Stimulated activated CD4-positive, alpha-beta T cell treated with anti-CD3 and anti-CD28 coated beads, Interleukin-1b, Interleukin-23, amount 100 ng/mL, for 24 hours (primary cell): ENCODE results near the gene SNX11.
A peak's percentile ranks its signal among the peaks of the same experiment; 100 is the strongest.
"Not testable (repeated sequence)": the region's sequence is repeated elsewhere in the genome, so short reads cannot be mapped to it uniquely, and the experiment has no call there.

Experiments
- DNase-seq, 4 experiments: peaks; one replicate each; pipeline ENCODE4 v3.0.0-alpha.2; 2020; ENCODE audit warnings: low read depth in 4 of 4, low spot score in 1 of 4

Gene SNX11

GRCh38 chr17:48107137-48108055 lies at the start of gene SNX11:
Gene SNX11, plus strand, starts transcription at chr17:48107766. Its CDS starts 4,278 bp downstream, at chr17:48112044.
- DNase-seq: peak; percentile 82 to 94 (median 85)

GRCh38 chr17:48058393-48059124 lies 49.0 kb upstream of the SNX11 start:
- no peak for DNase-seq

- no peak for DNase-seq
Measured at GRCh38 chr17:48059125-48059668, 48.4 kb upstream of the SNX11 start.

GRCh38 chr17:48060249-48060648 lies 47.3 kb upstream of the SNX11 start:
- no peak for DNase-seq

GRCh38 chr17:48062273-48062672 lies 45.3 kb upstream of the SNX11 start:
- no peak for DNase-seq

- no peak for DNase-seq
Measured at GRCh38 chr17:48064638-48065037, 42.9 kb upstream of the SNX11 start.

- DNase-seq: no peak
Measured at GRCh38 chr17:48066192-48066591, 41.4 kb upstream of the SNX11 start.

- DNase-seq: no peak
Measured at GRCh38 chr17:48066656-48067055, 40.9 kb upstream of the SNX11 start.

- DNase-seq: no peak
Measured at GRCh38 chr17:48067245-48067644, 40.3 kb upstream of the SNX11 start.

GRCh38 chr17:48067808-48068207 lies 39.8 kb upstream of the SNX11 start:
- DNase-seq: not testable (repeated sequence)

GRCh38 chr17:48068491-48068961 lies 39.0 kb upstream of the SNX11 start:
- DNase-seq: no peak

- no peak for DNase-seq
Measured at GRCh38 chr17:48070195-48070594, 37.4 kb upstream of the SNX11 start.

- DNase-seq: no peak
Measured at GRCh38 chr17:48071654-48072053, 35.9 kb upstream of the SNX11 start.

- not testable (repeated sequence) for DNase-seq
Measured at GRCh38 chr17:48072811-48073210, 34.8 kb upstream of the SNX11 start.

GRCh38 chr17:48073566-48074094 lies 33.9 kb upstream of the SNX11 start:
- not testable (repeated sequence) for DNase-seq

GRCh38 chr17:48074322-48075081 lies 33.1 kb upstream of the SNX11 start:
- DNase-seq: peak; percentile 46 to 60 (median 56)

- DNase-seq: not testable (repeated sequence)
Measured at GRCh38 chr17:48077152-48077551, 30.4 kb upstream of the SNX11 start.

- no peak for DNase-seq
Measured at GRCh38 chr17:48081858-48082257, 25.7 kb upstream of the SNX11 start.

- DNase-seq: no peak
Measured at GRCh38 chr17:48084932-48085331, 22.6 kb upstream of the SNX11 start.

GRCh38 chr17:48093341-48094045 lies 14.1 kb upstream of the SNX11 start:
- no peak for DNase-seq
